Activated T-helper 2 cell treated with anti-CD3 and anti-CD28 coated beads, Interferon-gamma antibody, Interleukin-2, Interleukin-4, amounts not matched to agents 10 μg/mL and 5 μg/mL and 100 μg/mL, durations not matched to agents 14 hours and 24 hours and 36 hours (primary cell): ENCODE results near the gene POTEF. TPM values are rescaled to one million over a fixed set of nuclear protein-coding genes. Genes with fewer than 3 reads are reported as not detected.
"Not testable (repeated sequence)": the region's sequence is repeated elsewhere in the genome, so short reads cannot be mapped to it uniquely, and the experiment has no call there.

Experiments
- DNase-seq: peaks from one replicate; pipeline ENCODE4 v3.0.0; 2021; ENCODE audit warnings: low spot score
- H3K27ac Mint-ChIP-seq: one replicate; pipeline ENCODE4 v1.8.0; 2021; ENCODE audit warnings: mixed read lengths
- H3K27me3 Mint-ChIP-seq: one replicate; pipeline ENCODE4 v1.8.0; 2021; ENCODE audit warnings: low read depth, mixed read lengths
- H3K36me3 Mint-ChIP-seq: one replicate; pipeline ENCODE4 v1.8.0; 2021; ENCODE audit warnings: low read depth, mixed read lengths
- H3K4me1 Mint-ChIP-seq: one replicate; pipeline ENCODE4 v1.8.0; 2021; ENCODE audit warnings: low read depth, mixed read lengths
- H3K4me3 Mint-ChIP-seq: one replicate; pipeline ENCODE4 v1.8.0; 2021; ENCODE audit warnings: low read depth, mild to moderate bottlenecking, moderate library complexity, mixed read lengths
- H3K9me3 Mint-ChIP-seq: one replicate; pipeline ENCODE4 v1.8.0; 2021; ENCODE audit warnings: mixed read lengths
- intact Hi-C: fragments of 100-400 bp; cut with micrococcal nuclease; formaldehyde crosslinking; loops from one replicate; pipeline ENCODE4 v1.15.1; 2023
- total RNA-seq: library from RNA; stranded (reverse); gene quantifications from 2 replicates; pipeline ENCODE4 v1.2.3, GENCODE V29; 2022

POTEF gene
- total RNA-seq, 1 donor from 2014 or later = not detected

DNA sequence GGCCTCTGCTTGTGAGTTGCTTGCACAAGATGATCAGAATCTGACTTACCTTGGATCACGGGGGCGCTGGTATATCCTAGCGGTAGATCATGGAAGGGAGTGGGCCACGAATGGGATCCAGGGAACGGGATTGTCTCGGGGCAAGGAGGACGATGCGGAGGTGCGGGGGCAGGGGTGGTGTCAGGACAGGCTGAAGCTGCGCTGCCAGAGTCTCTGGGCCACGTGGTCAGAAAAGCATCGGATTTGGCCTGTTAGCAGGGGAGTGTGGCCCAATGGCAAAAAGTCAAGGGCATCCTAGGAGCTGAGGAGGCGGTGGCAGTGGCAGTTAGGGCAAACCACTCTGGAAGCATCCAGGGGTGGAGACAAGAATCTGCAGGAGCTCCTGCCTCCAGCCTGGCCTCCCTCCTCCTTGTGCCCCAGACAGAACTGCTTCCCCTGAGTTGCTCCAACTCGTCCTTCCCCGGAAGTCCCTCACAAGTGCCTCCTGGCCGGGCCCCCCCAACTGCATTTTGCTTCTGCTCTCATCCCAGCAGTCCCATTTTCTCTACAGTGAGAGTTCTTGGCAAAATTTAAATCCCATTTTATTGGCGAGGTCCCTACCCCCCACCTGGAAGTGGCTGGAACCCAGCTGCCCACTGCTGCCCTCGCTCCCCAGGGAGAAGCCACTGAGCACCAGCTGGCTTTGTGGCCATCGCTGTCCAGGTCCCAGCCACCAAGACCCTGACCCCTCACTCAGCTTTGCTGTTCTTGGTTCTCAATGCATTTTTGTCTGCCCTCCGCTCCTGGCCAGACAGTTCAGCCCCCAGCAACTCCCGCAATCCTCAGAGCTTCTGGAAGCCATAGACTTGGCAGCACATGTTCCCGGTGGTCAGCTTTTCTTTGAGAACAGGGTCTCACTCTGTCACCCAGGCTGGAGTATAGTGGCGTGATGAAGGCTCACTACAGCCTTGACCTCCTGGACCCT, 21.4 kb upstream of the POTEF start:
- Mint-ChIP-seq H3K36me3 (peaks cover 18% of the 10 kb centered on the region), H3K4me1 (no peaks in the 10 kb centered on the region), H3K9me3 (no peaks in the 10 kb centered on the region), H3K4me3 (no peak overlapping the region), H3K27me3 (peaks cover 3% of the 10 kb centered on the region), H3K27ac (no peak overlapping the region)
- DNase-seq = no peak
- intact Hi-C loops = loop anchor here (10.0 kb wide), 1 partner anchor 184 kb away; no protein-coding TSS in a partner anchor

DNA sequence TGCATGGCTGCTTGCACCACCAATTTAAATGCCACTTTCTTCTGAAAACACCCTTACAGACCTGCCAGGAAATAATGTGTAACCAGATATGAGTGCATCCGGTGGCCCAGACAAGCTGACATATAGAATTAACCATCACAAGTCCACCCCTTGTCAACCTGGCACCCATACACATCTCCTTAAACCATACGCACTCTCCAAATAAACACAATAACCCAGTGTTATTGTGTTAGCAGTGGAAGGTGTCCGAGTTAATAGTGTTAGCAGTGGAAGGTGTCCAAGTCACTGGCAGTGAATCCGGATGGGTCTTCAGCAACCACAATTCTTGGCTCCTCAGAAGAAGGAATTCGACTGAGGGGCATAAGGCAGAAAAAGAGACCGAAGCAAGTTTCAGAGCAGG, 19.5 kb upstream of the POTEF start:
- intact Hi-C loops, DNase-seq: not testable (repeated sequence)

DNA sequence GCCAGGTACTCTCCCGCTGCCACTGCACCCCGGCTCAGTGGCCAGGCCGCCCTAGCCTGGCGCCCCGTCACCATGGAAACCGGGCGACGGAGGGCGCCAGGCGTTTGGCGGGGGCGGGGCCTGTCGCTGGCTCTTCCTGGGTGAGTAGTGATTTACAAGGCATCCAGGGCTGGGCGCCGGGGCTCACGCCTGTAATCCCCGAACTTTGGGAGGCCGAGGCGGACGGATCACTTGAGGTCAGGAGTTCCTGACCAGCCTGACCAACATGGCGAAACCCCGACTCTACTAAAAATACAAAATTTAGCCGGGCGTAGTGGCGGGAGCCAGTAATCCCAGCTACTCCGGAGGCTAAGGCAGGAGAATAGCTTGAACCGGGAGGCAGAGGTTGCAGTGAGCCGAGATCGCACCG, 16.0 kb upstream of the POTEF start, which contains the start of gene CCDC74B:
Gene CCDC74B (minus strand): TSS at position 107 of the 409 bp plus-strand sequence. CDS start 116 bp downstream, outside the sequence.
- H3K9me3 Mint-ChIP-seq, H3K27ac Mint-ChIP-seq, intact Hi-C loops, H3K36me3 Mint-ChIP-seq, H3K27me3 Mint-ChIP-seq, H3K4me1 Mint-ChIP-seq: not testable (repeated sequence)
- DNase-seq = peak; percentile 45
- peak within 1 kb of the TSS; percentile 73 for H3K4me3 Mint-ChIP-seq

More for the DNA sequence above, 19.5 kb upstream of the POTEF start:
- not testable (repeated sequence) for H3K4me3 Mint-ChIP-seq, H3K27me3 Mint-ChIP-seq, H3K27ac Mint-ChIP-seq, H3K9me3 Mint-ChIP-seq, H3K36me3 Mint-ChIP-seq, H3K4me1 Mint-ChIP-seq

DNA sequence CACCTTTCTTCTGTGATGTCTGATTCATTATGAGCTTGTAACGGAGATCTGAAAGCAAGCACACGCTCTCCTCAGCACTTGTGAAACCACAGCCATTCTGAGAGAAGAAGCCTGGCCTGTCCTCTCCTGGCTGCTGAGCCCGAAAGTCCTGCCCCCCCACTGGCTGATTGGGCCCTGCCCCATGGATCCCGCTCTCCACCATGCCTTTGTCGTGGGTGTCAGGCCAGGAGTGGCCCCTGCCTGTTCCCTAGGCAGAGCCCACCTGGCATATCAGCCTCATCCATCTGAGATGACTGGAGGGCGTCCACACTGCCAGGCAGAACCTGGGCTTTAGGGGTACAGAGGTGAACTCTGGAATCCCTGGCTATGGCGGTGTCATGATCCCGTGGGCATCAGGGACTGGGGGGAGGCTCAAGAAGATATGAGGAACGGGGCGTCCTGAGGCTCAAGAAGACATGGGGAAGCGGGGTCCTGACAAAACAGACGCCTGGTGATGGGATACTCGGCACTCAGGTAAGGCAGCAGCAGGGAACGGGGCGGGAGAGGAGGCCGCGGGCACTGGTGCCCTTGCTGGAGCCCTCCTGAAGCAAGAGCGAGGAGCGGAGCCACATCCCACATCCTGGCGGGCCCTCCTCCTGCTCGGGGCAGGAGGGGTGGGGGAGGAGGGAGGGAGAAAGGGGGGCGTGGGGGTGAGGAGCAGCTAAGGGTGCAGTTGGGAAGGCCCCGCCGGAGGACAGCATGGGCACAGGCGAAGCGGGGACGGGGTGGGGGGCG, 14.4 kb upstream of the POTEF start:
- H3K4me1 Mint-ChIP-seq, H3K9me3 Mint-ChIP-seq, H3K36me3 Mint-ChIP-seq, intact Hi-C loops, H3K27me3 Mint-ChIP-seq, H3K27ac Mint-ChIP-seq: not testable (repeated sequence)
- H3K4me3 Mint-ChIP-seq = peak overlapping the region; percentile 42
- peak; percentile 7 for DNase-seq

DNA sequence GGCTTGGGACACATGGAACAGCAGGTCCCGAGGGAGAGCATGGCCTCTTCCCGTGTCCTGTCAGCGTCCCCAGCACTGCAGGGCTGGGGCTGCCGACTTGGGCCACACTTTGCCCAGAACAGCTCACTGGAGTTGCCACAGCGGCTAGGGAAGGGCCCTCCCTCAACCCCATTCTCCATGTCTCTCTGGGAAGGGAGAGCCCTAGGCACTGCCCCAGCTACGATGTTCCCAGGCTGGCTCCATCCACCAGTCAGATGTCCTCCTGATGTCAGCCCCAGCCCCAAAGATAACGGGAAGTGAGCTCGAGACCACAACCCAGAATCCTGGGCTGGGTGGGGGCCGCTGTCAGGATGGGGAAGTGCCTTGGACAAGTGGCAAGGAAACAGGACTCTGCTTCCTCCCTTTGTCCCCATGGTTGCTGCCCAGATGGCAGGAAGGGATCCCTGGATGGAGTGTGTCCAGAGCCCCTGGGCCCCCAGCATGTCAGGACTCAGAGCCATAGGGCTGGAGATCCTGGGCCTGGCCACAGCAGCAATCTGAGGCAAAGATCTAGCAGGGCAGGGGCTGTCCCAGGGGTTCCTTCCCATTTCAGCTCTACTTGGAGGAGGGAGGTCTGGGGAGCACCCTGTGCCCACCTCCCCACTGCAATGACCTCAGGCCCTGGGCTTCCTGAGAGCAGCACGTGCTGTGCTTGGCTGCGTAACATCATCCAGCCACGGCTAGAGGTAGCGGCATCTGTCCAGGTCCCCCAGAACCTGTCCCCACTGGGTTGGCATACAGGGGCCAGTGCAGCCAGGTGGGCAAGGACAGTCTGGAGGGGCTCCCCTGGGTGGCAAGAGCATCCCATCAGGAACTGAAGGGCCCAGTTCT, 13.6 kb upstream of the POTEF start:
- peak; percentile 4 for DNase-seq
- H3K27ac Mint-ChIP-seq, H3K27me3 Mint-ChIP-seq, H3K9me3 Mint-ChIP-seq, H3K4me1 Mint-ChIP-seq, intact Hi-C loops, H3K36me3 Mint-ChIP-seq: not testable (repeated sequence)
- H3K4me3 Mint-ChIP-seq = peak overlapping the region; percentile 37

DNA sequence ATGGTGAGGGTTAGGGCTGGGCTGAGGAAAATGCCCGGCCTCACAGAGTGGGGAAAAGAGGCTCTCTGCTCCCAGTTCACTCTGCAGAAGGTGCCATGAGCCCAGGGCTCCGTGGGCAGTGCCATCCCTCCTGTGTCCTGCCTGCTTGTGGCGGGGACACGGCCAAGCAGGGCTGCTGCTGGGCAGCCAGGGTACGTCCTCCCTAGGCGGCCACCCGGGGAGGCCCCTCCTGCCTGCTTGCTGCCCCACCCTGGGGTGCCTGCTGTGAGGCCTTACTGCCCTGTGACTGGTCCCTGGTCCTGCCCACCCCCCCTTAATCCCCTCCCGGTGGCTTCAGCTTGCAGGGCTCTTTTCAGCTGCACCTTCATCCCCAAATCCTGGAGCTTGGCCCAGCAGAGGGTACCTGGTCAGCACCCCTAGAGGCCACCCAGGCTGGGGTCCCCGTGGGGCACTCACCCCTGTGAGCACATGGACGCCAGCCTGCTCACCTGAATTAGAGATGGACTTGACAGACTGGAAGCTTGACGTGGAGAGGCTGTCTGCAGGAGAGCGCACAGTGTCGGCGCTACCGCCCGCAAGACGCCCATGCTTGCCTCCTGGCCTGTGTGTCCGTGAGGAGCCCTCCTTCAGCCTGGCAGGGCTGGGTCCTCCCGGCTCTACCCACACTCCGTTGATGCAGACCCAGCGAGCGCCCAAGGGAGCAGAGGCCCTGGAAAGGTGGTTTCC, 12.8 kb upstream of the POTEF start:
- H3K27me3 Mint-ChIP-seq, intact Hi-C loops, H3K4me3 Mint-ChIP-seq, H3K4me1 Mint-ChIP-seq, H3K36me3 Mint-ChIP-seq, H3K9me3 Mint-ChIP-seq, H3K27ac Mint-ChIP-seq: not testable (repeated sequence)
- DNase-seq = peak; percentile 5

DNA sequence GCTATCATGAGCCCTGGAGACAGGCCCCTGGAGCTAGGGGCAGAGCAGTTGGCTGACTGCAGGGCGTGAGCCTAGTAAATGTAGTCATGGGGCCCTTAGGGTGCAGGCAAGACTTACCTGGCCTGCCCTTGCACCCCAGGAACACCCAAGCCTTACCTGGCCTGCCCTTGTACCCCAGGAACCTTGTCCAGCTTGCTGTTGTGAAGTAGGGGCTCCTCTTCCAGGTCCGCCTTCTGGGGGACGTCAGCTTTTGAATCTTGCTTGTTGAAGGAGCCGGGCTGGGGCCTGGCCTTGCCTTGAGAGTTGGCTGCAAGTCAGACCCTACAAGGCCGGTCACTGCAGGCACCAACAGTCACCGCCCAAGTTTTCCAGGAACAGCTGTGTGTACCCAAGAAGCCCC, 12.0 kb upstream of the POTEF start:
- H3K4me3 Mint-ChIP-seq, H3K4me1 Mint-ChIP-seq, H3K9me3 Mint-ChIP-seq, H3K27ac Mint-ChIP-seq, DNase-seq, H3K27me3 Mint-ChIP-seq, intact Hi-C loops, H3K36me3 Mint-ChIP-seq: not testable (repeated sequence)

DNA sequence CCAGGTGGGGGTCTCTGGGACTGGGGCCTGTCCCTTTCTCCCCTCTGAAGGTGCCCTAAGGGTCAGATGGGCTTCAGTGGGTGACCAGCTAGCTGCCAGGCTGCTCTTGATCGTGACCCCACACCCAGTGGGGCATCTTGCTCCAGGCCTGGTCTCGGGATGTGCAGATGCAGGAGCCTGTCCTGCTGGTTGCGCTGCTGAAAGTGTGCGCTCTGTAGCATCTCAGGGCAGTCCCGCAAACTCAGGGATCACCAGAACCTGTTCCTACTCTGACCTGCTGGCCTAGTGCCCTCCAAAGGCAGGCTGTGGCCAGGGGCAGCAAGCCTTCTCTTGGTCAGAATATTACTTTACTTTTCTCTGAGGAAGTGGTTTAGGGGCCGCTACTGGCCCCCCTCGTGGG, 11.5 kb upstream of the POTEF start:
- H3K4me1 Mint-ChIP-seq, H3K27ac Mint-ChIP-seq, H3K27me3 Mint-ChIP-seq, H3K36me3 Mint-ChIP-seq, H3K4me3 Mint-ChIP-seq, intact Hi-C loops, H3K9me3 Mint-ChIP-seq, DNase-seq: not testable (repeated sequence)

DNA sequence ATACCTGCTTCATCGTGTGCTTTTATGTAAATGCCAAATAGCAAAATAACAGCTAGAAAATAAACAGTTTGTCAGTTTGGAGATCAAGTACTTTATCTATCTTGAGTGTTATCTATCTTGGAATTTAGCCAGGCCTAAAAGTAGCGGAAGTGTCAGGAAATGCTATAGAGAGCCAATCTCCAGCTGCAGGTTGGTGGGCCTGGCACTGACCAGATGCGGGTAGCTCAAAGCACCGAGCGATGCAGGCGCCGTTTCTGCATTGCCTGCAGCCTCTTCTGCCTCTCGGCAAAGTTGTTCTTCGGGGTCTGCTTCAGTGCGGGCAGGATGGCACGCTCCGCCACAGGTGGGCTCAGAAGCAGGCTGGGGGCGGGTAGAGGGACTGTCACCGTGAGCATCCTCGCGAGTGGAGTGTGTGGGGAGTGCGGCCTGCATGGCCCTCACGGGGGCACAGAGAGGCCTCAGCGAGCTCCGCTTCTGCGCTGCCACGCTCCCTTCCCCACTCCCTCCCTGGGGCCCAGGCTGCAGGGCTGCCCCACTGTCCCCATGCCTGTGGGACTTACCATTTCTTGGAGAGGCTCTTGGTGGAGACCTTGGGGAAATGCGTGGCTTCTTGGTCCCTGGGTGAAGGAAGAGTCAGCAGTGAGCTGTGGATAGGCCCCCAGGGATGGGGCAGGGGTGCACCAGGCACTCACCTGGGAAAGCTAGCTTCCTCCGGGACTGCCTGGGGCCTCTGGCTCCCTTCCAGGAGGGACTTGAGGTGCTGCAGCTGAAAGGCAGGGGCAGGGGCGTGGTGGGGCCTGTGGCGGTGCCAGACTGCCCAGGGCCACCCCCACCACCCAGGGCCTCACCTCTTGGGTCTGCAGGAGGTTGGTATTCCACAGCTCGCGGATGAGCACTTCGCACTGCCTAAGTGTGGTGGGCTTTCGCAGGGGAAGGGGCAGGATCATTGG, 10.6 kb upstream of the POTEF start:
- intact Hi-C loops, H3K9me3 Mint-ChIP-seq, DNase-seq, H3K36me3 Mint-ChIP-seq, H3K4me1 Mint-ChIP-seq, H3K27me3 Mint-ChIP-seq, H3K27ac Mint-ChIP-seq, H3K4me3 Mint-ChIP-seq: not testable (repeated sequence)

DNA sequence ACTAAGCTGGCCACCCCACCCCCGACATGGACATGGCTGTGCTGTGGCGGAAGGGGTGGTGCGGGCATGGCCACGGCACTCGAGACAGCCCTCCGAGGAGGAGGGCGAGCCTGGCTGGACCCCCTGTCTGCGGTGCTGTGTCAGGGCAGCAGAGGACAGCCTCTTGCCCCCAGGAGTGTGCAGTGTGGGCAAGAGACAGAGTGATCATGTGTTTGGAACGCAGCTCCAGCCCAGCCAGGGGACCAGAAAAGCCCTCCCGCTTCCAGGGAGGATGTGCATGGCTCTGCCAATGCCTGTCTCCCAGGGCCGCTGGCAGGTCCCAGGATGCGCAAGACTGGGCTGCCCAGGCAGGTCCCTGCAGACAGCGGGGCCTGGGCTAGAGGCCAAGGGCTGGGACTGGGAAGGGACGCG, 9.8 kb upstream of the POTEF start:
- H3K27me3 Mint-ChIP-seq, H3K27ac Mint-ChIP-seq, H3K36me3 Mint-ChIP-seq, H3K4me1 Mint-ChIP-seq, intact Hi-C loops, H3K4me3 Mint-ChIP-seq, DNase-seq, H3K9me3 Mint-ChIP-seq: not testable (repeated sequence)

DNA sequence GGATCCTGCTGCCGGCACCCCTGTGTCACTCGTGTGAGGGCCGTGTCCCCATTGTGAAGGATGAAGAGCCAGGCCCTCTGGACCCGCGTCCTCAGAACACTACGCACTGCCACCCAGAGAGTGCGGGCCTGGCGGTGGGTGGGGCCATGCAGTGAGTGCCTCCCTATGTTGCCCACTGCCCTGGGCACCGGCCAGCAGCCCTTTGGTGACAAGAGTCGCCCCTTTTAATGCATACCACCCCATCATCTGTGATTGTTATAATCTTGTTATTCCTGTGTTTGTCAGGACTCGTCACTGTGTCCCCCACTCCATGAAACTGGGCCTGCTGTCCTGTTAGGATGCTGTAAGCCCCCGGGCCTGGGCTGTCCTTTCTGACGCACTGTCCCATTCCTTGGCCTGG, 9.3 kb upstream of the POTEF start:
- not testable (repeated sequence) for H3K27me3 Mint-ChIP-seq

More for the DNA sequence above, 9.3 kb upstream of the POTEF start:
- H3K27ac Mint-ChIP-seq, H3K4me3 Mint-ChIP-seq, DNase-seq, H3K9me3 Mint-ChIP-seq, H3K4me1 Mint-ChIP-seq, H3K36me3 Mint-ChIP-seq, intact Hi-C loops: not testable (repeated sequence)
